Progenitor cell of endocrine pancreas (in vitro differentiated cells): ENCODE data around the gene PSG5. TPM values are rescaled to one million over a fixed set of nuclear protein-coding genes. Genes with fewer than 3 reads are reported as not detected.
"Not testable (repeated sequence)": the region's sequence is repeated elsewhere in the genome, so short reads cannot be mapped to it uniquely, and the experiment has no call there.

Experiments used
- DNase-seq: peaks from one replicate; pipeline ENCODE4 v3.0.0; 2021; ENCODE audit warnings: low spot score; ENCODE audit not compliant: unreplicated experiment
- H3K27ac Mint-ChIP-seq: 2 replicates; pipeline ENCODE4 v1.8.0; 2021; ENCODE audit warnings: mild to moderate bottlenecking, moderate library complexity, mixed read lengths
- H3K27me3 Mint-ChIP-seq: 2 replicates; pipeline ENCODE4 v1.8.0; 2021; ENCODE audit warnings: mixed read lengths
- H3K36me3 Mint-ChIP-seq: 2 replicates; pipeline ENCODE4 v1.8.0; 2022; ENCODE audit warnings: mixed read lengths; ENCODE audit not compliant: insufficient read depth
- H3K4me1 Mint-ChIP-seq: 2 replicates; pipeline ENCODE4 v1.8.0; 2021; ENCODE audit warnings: low read depth, mixed read lengths
- H3K4me3 Mint-ChIP-seq: 2 replicates; pipeline ENCODE4 v1.8.0; 2021; ENCODE audit warnings: low read depth, mild to moderate bottlenecking, moderate library complexity, mixed read lengths
- H3K9me3 Mint-ChIP-seq: 2 replicates; pipeline ENCODE4 v1.8.0; 2021; ENCODE audit warnings: low read depth, mixed read lengths
- long read RNA-seq: library from polyadenylated mRNA; unstranded; transcript quantifications from one replicate; pipeline ENCODE4 v2.0.0, GENCODE V29; 2020
- total RNA-seq: library from RNA; stranded (reverse); gene quantifications from 2 replicates; pipeline ENCODE4 v1.2.1, GENCODE V29; 2021
- TF ChIP-seq, protein P1 (sequence below): fragments of 200-600 bp; sonication (generic); IDR thresholded peaks from one replicate; pipeline ENCODE4 v1.5.0; 2021; ENCODE audit warnings: antibody characterized with exemption, mild to moderate bottlenecking; ENCODE audit not compliant: unreplicated experiment

The PSG5 gene
- total RNA-seq = not detected in 2 replicates
- long read RNA-seq = 0 reads

DNA sequence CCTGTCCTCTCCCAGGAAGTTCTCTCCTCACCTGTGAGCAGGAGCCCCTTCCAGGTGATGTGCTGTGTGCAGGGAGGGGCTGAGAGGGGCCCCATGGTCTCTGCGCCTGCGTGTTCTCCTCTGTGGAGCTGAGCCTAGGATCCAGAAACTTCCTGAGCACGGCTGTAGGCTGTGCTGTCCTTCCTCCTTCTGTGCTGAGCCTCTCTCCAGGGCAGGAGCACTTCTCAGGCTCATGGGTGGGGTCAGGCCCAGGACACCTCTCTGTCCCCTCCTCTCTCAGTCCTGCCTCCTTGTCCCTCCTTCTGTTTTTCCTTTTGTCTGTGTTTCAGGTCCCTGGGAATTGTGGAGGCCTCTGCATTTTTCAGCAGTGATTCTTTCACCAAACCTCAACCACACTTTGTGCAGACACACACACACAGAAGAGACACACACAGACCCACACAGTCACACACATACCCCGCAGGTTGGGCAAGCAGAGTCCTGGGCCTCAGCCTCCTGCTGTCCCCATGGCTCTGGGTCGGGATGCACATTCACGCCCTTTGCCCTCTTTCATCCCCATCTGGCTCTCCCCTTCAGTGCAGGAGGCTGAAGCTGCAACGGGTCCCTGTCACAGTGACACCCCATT is at the start of gene PSG5:
Gene PSG5, minus strand, starts transcription at position 226 of the 625 bp plus-strand sequence. Its CDS starts 131 bp downstream, at position 95.
- not testable (repeated sequence) for H3K4me3 Mint-ChIP-seq, H3K27ac Mint-ChIP-seq, H3K27me3 Mint-ChIP-seq, H3K36me3 Mint-ChIP-seq, DNase-seq, H3K4me1 Mint-ChIP-seq
- H3K9me3 Mint-ChIP-seq = peaks cover 41% of the 10 kb centered on the region

DNA sequence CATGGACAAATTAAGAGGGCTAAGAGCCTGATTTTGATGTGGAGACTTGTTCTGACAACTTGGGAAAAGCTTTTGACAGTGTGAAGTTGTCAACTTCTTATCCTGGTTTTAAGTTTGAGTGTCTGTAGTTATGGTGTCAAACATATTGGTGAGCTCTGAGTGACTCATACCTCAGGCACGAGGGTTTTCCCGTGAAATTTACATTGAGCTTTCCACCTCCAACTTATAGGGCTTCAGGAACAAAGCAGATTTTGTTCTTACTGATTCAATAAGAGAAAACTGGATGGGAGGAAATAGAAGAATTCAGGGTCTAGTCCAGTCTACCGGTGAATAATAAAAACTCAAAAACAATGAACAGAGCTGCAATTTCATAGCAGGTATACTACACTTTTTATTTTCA is 49.4 kb upstream of the PSG5 start:
- not testable (repeated sequence) for H3K27ac Mint-ChIP-seq

DNA sequence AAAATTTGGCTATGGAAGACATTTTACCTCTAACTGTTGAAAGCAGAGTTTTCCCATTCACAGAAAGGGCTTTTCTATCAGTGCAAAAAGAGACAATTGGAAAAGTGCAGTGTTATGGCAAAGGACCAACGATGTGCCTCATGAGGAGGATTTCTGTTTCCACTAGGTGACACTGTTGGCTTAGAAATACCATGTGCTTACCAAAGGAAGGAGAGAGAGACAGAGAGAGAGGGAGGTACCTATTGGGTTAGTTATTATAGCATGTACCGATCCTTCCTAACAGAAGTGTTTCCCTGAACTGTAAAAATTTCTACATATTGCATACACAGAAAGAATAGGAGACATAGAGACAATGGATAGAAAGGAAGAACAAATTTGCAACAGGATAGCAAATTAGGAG is 43.0 kb upstream of the PSG5 start:
- TF ChIP-seq, protein P1, sequence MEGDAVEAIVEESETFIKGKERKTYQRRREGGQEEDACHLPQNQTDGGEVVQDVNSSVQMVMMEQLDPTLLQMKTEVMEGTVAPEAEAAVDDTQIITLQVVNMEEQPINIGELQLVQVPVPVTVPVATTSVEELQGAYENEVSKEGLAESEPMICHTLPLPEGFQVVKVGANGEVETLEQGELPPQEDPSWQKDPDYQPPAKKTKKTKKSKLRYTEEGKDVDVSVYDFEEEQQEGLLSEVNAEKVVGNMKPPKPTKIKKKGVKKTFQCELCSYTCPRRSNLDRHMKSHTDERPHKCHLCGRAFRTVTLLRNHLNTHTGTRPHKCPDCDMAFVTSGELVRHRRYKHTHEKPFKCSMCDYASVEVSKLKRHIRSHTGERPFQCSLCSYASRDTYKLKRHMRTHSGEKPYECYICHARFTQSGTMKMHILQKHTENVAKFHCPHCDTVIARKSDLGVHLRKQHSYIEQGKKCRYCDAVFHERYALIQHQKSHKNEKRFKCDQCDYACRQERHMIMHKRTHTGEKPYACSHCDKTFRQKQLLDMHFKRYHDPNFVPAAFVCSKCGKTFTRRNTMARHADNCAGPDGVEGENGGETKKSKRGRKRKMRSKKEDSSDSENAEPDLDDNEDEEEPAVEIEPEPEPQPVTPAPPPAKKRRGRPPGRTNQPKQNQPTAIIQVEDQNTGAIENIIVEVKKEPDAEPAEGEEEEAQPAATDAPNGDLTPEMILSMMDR = no peak
- Mint-ChIP-seq H3K9me3 (peaks cover 4% of the 10 kb centered on the region), H3K27ac (no peak overlapping the region), H3K36me3 (no peaks in the 10 kb centered on the region), H3K27me3 (no peaks in the 10 kb centered on the region), H3K4me3 (no peak overlapping the region), H3K4me1 (no peaks in the 10 kb centered on the region)
- DNase-seq = no peak

More for the DNA sequence above, 49.4 kb upstream of the PSG5 start:
- not testable (repeated sequence) for H3K36me3 Mint-ChIP-seq, DNase-seq, H3K27me3 Mint-ChIP-seq, H3K4me1 Mint-ChIP-seq, H3K4me3 Mint-ChIP-seq
- peaks cover 13% of the 10 kb centered on the region for H3K9me3 Mint-ChIP-seq

DNA sequence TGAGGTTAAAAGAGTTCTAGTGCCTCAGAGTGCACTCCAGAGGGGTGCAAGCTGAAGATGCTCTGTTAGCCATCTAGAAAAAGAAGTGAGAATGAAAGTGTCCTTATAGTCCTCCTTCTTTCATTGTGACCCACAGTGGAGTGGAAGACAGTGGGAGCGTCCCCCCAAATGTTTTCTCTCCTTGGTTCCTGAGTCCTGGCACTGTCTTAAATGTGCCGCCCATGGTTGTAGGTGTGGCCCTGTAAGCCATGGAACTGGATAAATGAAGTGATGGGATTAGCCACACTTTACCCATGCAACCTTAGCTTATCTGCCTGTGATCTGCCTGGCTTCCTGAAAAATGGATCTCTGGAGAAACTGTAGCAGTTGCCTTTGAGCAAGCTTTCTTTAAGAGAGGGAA is 42.4 kb upstream of the PSG5 start:
- not testable (repeated sequence) for H3K4me3 Mint-ChIP-seq, H3K4me1 Mint-ChIP-seq, H3K27me3 Mint-ChIP-seq, DNase-seq, H3K27ac Mint-ChIP-seq, H3K9me3 Mint-ChIP-seq, H3K36me3 Mint-ChIP-seq

DNA sequence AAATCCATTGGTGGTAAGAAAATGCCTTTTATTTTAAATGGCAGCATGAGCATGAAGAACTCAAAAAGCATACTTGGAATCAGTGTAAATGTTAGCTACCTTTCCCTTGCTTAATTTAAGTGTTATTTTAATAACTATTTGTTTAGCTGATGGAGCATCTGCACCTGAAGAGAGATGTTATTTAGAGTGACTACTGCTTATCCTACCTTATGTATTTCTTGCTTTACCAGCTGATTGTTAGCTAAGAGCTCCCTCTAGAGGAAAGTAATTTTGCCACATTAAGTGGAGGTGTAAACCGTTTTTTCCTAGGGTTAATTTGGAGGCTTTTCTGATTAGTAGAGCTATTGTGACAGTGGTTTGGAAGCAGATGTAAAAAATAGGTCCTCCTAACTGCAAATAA is 40.6 kb upstream of the PSG5 start:
- not testable (repeated sequence) for H3K27ac Mint-ChIP-seq, H3K36me3 Mint-ChIP-seq, H3K9me3 Mint-ChIP-seq, H3K4me1 Mint-ChIP-seq, DNase-seq, H3K4me3 Mint-ChIP-seq, H3K27me3 Mint-ChIP-seq

DNA sequence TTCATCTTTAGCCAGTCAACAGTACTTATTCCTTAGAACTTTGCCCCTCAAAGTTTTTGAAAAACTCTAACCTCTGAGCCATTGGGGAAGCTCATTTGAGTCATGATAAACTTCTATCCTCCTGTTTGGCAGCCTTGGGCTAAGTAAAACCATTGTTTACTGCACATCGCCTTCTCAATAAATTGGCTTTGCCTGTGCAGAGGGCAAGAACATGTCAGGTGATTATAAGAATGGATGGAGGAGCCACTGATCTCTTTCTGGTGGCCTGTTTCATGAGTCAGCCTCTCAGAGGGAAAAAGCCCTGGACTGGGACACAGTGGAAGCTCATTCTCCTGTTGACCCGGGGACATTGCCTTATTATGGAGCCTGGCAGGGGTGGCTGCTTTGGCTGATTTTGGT is 38.5 kb upstream of the PSG5 start:
- no peak overlapping the region for H3K4me3 Mint-ChIP-seq
- TF ChIP-seq, protein P1 = no peak
- no peak for DNase-seq
- no peaks in the 10 kb centered on the region for H3K27me3 Mint-ChIP-seq
- no peak overlapping the region for H3K27ac Mint-ChIP-seq
- H3K36me3 Mint-ChIP-seq = no peaks in the 10 kb centered on the region
- H3K4me1 Mint-ChIP-seq = no peaks in the 10 kb centered on the region
- H3K9me3 Mint-ChIP-seq = peaks cover 7% of the 10 kb centered on the region

DNA sequence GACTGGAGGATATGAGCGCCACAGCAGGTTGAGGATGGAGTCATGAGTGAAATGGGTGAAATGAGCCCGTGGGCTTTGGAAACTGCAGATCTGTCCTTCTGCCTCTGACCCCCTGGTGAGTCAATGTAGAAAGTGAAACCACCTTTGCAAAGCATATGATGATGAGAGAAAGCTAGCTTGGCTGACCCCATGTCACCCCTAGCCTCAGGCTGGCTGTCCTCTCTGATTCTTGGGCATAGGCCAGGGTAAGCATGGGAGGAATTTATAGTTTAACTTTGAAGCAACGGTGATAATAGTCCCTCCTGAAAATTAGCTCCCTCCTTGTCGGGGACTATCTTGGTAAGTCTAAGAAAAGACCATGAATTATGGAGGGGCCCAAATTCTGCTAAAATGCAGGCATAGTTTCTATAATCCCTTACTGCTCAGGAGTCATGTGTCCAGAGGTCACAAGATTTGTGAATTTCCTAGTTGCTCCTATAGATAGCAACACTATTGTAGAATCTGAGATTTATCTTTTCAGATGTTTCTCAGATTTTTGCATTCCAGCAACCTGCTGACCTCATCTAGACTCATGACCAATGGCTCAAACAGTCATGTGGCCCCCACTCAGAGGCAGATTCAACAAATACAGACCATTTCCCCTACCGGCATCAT is 38.0 kb upstream of the PSG5 start:
- H3K27ac Mint-ChIP-seq, H3K4me1 Mint-ChIP-seq, DNase-seq, H3K9me3 Mint-ChIP-seq, H3K4me3 Mint-ChIP-seq, H3K36me3 Mint-ChIP-seq, H3K27me3 Mint-ChIP-seq: not testable (repeated sequence)

DNA sequence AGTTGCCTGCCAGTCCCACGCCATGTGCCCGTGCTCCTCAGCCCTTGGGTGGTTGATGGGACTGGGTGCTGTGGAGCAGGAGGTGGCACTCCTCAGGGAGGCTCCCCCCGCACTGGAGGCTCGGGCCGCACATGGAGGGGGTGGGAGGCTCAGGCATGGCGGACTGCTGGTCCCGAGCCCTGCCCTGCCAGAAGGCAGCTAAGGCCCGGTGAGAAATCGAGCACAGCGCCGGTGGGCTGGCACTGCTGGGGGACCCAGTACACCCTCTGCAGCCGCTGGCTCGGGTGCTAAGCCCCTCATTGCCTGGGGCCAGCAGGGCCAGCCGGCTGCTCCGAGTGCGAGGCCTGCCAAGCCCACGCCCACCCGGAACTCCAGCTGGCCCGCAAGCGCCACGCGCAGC is 35.6 kb upstream of the PSG5 start:
- not testable (repeated sequence) for DNase-seq, H3K4me1 Mint-ChIP-seq, H3K9me3 Mint-ChIP-seq, H3K4me3 Mint-ChIP-seq, H3K27me3 Mint-ChIP-seq, H3K36me3 Mint-ChIP-seq, H3K27ac Mint-ChIP-seq

DNA sequence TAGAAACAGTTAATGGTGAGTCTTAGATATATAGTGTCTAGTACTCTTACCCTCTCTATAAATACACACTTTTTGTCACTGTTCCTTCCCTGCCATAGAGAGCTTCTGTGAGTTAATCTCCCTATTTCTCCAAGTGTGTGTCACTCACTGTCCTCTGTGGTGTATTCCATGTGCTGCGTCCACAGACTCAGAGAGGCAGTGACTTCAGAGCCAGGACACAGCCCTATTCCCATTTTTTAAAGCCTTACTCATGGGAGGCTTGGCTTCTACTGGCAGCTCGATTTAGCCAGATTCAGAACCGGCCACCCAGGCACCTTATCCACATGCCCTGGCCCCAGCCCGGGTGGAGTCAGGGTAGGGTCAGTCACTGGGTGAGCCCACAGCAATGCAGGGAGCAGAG is 32.8 kb upstream of the PSG5 start:
- not testable (repeated sequence) for H3K4me3 Mint-ChIP-seq, H3K27ac Mint-ChIP-seq, H3K36me3 Mint-ChIP-seq, H3K27me3 Mint-ChIP-seq, H3K4me1 Mint-ChIP-seq, DNase-seq
- H3K9me3 Mint-ChIP-seq = peaks cover 13% of the 10 kb centered on the region

DNA sequence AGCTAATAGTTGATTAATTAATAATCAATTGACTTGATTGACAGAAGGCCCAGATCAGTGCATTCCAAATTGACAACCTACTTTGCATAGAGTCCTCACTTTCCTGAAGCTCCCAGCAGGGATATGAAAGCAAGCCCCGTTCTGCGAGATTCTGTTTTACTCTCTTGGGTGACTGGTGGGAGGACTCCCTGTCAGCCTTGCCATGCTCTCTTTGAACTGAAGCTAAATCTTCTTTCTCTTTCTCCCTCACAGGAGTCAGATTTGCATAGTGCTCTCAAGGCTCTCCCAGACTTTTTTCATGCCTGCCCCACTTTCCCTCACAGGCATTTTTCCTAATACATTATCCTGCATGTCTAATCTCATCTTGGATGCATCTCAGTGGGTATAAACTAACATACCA is 29.5 kb upstream of the PSG5 start:
- not testable (repeated sequence) for H3K27ac Mint-ChIP-seq, H3K4me3 Mint-ChIP-seq, DNase-seq, H3K27me3 Mint-ChIP-seq, H3K36me3 Mint-ChIP-seq, H3K4me1 Mint-ChIP-seq
- peaks cover 10% of the 10 kb centered on the region for H3K9me3 Mint-ChIP-seq
